NT2/D1 (cell line): ENCODE measurements around the gene SH3RF1.

Source experiments
- SUZ12 ChIP-seq: IDR thresholded peaks from 2 replicates; pipeline ENCODE4 v1.6.1; 2011; ENCODE audit not compliant: insufficient read length, insufficient read depth; ENCODE audit errors: extremely low read depth
- YY1 ChIP-seq: IDR thresholded peaks from 2 replicates; pipeline ENCODE4 v1.6.1; 2011; ENCODE audit not compliant: insufficient read length, insufficient read depth
- ZNF274 ChIP-seq: IDR thresholded peaks from 2 replicates; pipeline ENCODE4 v1.6.1; 2011; ENCODE audit warnings: mild to moderate bottlenecking, low read depth, low read length

- TF ChIP-seq SUZ12, result no peak
- no peak for TF ChIP-seq YY1
- no peak for TF ChIP-seq ZNF274
Measured at GRCh38 chr4:169136330-169136729, 134.4 kb downstream of the SH3RF1 start.
